ENCODE results near the gene EEF1A2.

Gene EEF1A2

DNA sequence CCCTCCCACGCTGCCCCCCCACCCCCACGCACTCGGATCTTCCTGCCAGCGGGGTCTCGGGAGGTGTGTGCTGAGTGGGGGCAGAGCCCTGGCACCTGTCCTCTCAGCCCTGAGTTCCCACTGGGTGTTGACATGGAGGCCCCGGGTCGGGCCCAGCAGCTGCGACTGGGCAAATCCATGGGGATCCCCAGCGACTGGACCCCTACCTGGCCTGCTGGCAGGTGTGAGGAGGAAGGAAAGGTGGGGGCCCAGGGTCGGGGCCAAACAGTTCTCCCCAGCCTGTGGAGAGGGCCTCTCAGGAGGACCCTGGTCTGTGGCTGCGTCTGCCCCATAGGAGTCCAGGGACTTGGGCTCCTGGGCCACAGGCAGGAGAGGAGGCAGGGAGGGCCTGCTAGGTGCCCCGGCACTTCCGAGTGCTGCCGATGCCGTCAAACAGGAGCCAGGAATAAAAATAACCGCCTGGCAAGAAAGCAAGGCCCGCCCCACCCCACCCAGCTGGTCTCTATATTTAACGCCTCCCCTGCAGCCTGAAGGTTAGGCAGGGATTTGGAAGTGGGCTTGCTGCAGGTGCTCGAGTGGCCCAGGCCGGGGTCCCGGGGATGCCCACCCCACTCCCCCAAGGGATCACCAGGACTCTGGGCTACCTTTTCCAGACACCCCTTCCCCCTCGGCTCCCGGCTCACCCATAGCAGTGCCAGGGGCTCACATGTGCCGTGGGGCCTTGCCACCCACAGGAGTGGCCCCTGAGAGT, 1.4 kb upstream of the EEF1A2 start:
- no peak for DNase-seq (ENCODE audit: low read depth in 2 of 2)

DNA sequence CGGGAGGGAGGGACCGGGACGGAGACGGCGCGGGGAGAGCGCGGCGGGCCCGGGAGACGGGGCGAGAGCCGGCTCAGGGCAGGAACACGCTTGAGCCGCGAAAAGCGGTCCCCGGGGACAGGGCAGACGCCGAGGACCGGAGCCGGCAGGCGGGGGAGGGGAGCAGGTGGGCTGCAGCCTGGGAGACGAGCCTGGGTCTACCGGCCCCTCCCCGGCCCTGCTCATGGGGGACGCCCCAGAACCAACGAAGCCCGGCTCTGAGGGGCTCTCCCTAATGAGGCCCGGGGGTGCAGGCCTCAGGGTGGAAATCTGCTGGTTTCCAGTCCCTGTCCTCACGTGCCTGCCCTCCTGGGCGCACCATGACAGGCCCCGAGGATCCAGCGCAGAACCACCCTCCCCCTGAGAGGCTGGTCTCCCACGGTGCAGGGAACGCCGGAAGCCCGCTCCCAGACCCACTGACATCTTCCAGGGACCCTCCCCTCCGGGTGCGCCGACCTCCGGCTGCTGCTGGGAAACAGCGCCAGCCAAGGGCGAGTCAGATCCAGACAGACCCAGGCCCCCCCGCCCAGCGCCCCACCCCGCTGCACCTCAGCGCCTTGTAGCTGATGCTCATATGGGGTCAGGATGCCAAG, 571 bp upstream of the EEF1A2 start:
- no peak for DNase-seq (ENCODE audit: low read depth in 2 of 2)

DNA sequence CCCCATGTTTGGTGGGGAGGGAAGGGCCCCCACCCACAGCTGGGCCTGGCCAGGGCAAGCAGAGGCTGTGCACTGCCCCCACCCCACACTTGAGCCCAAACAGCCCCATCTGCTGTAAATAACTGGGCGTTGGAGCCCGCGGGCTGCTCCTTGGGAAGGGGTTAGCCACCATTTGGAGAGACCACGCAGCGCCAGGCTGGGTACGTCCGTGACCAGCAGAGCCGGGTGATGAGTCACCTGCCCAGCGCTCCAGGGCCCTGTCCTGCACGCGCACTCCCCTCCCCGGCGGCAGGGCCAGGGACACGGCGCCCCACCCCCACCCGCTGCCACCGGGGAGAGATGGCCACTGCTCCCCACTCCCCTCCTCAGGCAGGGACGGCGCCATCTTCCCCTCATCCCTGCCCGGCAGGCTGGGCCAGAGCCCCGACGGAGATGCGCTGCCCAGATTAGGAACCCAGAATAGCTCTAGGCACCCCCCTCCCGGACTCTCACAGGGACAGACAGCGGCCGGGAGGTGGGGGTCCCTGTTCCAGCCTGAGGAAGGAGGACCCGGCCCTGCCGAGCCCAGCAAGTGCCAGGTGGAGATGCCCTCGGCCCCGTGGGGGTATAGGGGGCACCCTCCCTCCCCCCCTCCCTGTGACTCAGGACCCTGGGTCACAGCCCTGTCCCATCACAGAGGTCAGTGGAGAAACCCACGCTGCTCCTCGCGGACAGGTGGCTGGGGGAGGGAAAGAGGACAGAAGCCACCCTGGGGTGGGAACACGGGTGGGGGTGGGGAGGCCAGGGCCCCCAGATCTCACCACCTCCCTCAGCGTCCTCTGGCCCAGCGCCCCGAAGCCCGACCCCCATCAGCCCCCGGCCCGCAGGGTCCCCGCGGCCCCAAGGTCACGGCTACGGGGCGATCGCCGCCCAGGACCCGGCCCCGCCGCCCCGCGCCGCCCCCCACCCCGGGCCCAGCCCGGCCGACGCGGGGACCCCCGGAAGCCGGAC, 642 bp downstream of the EEF1A2 start:
- DNase-seq (ENCODE audit: low read depth in 2 of 2): no peak

DNA sequence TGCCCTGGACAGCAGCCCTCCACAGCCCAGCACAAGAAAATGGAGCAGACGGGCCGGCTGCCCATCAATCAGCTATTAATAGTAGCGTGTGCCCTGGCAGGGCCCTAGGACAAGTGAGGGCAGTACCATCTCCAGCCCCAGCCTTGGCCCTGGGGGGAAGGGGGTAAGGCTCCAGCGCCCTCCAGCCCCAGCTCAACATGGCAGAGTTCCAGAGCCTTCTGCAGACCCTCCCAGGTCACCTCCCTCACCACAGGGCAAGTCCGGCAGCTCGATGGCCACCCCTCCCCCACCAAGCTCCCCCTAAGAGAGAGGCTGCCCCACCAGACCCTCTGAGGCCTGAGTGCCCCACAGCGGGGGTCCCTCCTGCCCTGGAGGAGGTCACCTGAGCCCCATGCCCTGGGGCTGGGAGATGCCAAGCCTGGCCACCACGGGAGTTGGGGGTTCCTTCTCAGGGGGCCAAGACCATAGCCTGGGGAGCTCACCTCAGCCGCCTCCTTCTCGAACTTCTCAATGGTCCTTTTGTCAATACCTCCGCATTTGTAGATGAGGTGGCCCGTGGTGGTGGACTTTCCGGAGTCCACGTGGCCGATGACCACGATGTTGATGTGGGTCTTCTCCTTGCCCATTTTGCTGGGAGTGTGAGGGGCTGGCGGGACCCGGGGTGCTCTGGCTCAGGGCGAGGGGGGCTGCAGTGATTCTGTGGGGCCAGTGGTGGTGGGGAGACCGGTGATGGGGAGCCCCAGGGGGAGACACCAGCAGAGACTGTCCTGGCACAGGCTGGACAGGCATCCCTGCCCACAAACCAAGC, 1.5 kb downstream of the EEF1A2 start:
- no peak for DNase-seq (ENCODE audit: low read depth in 2 of 2)

DNA sequence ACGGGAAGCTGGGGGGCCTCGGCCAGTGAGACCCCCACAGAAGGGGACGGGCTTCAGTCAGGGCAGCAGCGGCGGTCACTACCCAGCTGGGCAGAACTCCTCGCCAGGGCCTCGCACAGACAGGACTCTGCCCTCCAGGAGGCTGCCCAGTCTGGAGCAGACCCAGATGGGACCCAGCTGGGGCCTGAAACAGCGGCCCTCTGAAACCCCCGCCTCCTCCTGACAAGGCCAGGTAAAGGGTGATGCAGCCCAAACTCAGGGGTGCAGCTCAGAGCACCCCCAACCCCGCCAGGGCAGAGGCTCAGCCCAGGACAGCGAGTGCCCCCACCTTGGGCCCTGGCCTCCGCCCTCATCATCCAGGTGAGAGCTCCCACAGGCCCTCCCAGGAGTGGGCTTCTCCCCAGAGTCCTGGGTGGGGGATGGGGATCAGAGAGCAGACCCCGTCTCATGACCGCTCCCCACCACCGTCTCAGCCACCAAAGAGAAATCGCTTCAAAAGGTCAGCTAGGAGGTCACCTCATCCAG, 2.2 kb downstream of the EEF1A2 start:
- DNase-seq (ENCODE audit: low read depth in 2 of 2): no peak

DNA sequence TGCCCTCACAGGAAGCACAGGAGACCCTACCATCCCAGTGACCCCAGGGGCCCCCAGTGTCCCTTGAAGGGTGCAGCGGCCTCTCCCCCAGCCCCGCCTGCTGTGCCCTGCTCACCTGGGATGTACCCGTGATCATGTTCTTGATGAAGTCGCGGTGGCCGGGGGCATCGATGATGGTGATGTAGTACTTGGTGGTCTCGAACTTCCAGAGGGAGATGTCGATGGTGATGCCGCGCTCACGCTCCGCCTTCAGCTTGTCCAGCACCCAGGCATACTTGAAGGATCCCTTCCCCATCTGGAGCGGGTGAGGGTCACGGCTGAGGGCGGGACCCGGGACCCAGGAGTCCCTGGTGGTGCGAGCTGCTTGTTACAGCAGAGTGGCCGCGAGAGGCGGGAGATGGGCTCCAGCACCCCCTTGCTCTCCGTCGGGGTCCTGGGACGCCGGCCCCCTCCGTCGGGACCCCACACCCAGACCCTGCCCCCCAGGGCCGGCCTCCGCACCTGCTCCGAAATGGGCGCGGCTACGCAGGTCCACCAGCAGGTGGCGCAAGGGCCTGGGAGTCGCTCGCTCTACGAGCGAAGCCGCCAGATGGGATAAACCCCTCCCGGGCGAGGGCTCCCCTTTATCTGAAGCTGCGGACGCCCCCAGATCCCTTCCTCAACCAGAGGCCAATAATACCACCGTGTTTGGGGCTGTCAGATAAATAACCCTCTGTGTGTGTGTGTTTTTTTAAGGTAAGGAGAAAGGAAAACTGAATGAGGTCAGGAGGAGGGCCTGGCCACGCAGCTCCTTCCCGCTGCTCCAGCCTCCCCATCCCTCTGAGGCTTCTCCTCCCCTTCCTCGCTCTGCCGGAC, 2.9 kb downstream of the EEF1A2 start:
- DNase-seq (ENCODE audit: low read depth in 2 of 2): peak; percentile 48 to 69

DNA sequence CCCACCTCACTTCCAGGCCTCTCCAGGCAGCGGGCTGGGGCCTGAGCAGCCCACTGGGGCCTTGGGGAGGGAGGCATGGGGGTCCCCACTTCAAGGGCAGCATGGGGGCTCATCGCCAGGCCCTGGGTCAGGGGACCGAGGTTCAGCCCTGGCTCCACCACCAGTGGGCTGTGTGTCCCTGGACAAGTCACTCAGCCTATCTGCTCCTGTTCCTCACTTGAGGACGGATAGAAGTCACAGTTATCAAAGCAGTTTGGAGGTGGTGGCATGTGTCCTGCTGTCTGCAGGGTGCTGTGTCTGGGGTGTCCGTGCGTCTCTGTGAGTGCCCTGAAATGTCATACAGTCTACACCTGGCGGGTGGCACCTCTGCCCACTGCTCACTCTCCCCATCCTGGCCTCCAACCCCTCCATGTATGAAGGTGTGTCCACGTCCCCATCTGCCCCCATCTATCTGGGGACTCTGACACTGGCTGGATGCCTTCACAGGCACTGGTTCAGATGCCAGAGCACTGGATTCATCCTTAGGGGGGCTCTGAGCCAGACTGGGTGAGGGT, 3.6 kb downstream of the EEF1A2 start:
- DNase-seq (ENCODE audit: low read depth in 2 of 2): no peak

DNA sequence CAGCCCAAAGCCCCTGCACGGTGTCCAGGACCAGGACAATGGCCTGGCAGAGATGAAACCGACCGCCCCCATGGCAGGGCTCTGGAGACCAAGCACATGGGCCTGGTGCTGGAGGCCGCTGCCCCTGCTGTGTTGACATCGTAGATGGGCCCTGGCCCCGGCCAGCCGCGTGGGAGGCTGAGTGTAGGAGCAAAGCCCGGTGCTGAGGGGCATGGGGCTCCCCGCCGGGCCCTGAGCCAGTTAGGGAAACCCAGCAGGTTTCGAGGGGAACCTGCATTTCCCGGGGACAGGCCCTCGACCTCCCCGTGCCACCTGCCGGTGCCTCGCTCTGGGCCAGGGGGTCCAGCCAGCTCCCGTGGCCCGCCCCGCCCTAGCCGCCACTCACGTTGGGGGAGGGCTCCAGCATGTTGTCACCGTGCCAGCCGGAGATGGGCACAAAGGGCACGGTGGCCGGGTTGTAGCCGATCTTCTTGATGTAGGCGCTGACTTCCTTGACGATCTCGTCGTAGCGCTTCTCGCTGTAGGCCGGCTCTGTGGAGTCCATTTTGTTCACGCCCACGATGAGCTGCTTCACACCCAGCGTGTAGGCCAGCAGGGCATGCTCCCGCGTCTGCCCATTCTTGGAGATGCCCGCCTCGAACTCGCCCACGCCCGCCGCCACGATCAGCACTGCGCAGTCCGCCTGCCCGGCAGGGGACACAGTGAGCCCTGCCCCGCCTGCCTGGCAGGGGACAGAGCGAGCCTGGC, 4.3 kb downstream of the EEF1A2 start:
- no peak for DNase-seq (ENCODE audit: low read depth in 2 of 2)

DNA sequence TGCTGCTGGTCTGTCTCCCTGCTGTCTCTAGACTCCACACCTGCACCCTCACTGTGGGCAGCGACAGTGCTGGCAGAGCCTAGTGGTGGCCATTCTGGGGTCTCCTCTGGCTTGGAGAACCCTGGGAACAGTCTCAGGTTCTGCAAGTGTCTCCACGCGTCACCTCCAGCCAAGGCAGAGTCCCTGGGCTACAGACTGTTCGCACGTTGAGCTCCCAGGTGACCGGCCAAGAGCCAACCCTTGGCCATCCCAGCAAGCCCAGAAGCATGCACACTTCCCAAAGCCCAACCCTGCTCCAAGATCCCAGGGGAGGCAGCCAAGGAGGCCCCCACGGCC, 4.8 kb downstream of the EEF1A2 start:
- no peak for DNase-seq (ENCODE audit: low read depth in 2 of 2)

DNA sequence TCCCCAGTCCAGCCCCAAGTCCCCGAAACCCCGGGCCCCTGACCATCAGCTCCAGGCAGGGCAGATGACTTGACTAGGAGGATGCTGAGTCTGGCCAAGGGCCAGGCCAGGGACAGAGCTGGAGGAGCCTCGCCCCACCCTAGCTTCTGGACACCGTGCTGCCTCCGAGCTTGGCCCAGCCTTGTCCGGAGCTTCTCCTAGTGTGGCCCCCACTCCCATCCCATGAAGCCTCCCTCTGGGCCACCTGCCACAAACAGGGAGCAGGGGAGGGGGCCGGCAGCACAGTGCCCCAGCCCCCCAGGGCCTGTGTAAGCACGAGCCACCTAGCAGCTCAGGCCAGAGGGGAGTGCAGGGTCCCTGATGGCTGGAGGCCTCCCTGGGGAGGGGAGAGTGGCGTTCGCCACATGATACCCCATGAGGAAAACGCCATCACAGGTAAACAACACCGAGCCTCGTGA, 5.3 kb downstream of the EEF1A2 start:
- DNase-seq (ENCODE audit: low read depth in 2 of 2): no peak

DNA sequence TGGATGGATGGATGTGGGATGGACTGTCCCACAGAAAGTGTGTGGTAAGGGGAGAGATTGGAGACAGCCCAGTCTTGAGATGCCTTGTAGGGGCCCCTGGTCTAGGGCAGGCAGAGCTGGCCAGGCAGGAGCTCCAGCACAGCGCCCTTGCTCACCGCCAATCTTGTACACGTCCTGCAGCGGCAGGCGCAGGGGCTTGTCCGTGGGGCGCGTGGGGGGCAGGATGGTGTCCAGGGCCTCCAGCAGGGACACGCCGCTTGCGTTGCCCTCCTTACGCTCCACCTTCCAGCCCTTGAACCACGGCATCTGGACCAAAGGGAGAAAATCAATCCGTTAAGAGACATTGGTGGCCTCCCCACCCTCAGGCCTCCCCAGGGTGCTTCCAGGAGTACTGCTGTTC, 5.9 kb downstream of the EEF1A2 start:
- no peak for DNase-seq (ENCODE audit: low read depth in 2 of 2)

DNA sequence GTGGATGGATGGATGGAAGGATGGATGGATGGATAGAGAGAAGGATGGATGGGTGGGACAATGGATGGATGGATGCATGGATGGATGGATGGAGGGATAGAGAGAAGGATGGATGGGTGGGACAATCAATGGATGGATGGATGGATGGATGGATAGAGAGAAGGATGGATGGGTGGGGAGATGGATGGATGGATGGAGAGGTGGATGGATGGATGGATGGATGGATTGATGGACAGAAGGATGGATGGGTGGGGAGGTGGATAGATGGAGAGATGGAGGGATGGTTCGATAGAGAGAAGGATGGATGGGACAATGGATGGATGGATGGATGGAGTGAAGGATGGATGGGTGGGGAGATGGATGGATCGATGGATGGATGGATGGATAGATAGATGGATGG, 6.4 kb downstream of the EEF1A2 start:
- DNase-seq (ENCODE audit: low read depth in 2 of 2): no peak

DNA sequence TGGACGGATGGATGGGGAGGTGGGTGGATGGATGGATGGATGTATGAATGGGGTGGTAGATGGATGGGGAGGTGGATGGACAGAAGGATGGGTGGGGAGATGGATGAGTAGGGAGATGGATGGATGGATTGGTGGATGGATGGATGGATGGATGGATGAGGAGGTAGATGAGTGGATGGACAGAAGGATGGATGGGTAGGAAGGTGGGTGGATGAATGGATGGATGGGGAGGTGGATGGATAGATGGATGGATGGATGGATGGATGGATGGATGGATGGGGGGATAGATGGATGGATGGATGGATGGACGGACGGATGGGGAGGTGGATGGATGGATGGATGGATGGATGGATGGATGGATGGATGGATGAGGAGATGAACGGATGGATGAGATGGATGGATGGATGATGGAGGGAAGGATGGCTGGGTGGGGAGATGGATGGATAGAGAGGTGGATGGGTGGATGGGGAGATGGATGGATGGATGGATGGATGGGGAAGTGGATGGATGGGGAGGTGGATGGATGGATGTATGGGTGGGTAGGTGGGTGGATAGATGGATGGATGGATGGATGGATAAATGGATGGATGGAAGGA, 7.2 kb downstream of the EEF1A2 start:
- no peak for DNase-seq (ENCODE audit: low read depth in 2 of 2)

DNA sequence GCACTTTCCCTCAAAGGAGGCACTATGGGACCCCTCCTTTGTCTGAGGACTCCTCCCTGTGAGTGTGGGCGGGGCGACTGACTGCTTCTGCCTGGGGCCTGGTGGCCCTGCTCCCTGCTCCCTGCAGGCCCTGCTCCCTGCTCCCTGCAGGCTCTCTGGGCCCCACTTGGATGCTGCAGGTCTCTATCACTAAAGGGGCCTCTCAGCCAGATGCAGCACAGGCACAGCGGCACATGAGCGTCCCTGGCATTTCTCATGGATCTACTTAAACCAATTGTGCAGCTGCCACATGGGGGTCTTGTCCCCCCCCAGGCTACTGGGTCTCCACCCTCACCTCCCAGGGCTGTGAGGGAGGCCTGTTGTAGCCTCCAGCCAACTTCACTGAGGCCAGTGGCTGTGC, 7.8 kb downstream of the EEF1A2 start:
- DNase-seq (ENCODE audit: low read depth in 2 of 2): no peak

DNA sequence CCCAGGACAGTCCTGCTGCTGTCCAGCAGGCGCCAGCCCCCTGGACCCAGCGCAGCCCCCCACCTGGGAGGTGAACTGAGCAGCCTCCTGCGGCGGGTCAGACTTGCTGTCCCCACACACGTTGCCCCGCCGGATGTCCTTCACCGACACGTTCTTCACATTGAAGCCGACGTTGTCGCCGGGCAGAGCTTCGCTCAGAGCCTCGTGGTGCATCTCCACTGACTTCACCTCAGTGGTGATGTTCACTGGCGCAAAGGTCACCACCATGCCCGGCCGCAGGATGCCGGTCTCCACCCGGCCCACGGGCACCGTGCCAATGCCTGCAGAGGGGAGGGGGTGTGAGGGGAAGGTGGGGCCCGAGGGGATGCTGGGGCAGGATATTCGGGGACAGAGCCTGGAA, 8.5 kb downstream of the EEF1A2 start:
- no peak for DNase-seq (ENCODE audit: low read depth in 2 of 2)

DNA sequence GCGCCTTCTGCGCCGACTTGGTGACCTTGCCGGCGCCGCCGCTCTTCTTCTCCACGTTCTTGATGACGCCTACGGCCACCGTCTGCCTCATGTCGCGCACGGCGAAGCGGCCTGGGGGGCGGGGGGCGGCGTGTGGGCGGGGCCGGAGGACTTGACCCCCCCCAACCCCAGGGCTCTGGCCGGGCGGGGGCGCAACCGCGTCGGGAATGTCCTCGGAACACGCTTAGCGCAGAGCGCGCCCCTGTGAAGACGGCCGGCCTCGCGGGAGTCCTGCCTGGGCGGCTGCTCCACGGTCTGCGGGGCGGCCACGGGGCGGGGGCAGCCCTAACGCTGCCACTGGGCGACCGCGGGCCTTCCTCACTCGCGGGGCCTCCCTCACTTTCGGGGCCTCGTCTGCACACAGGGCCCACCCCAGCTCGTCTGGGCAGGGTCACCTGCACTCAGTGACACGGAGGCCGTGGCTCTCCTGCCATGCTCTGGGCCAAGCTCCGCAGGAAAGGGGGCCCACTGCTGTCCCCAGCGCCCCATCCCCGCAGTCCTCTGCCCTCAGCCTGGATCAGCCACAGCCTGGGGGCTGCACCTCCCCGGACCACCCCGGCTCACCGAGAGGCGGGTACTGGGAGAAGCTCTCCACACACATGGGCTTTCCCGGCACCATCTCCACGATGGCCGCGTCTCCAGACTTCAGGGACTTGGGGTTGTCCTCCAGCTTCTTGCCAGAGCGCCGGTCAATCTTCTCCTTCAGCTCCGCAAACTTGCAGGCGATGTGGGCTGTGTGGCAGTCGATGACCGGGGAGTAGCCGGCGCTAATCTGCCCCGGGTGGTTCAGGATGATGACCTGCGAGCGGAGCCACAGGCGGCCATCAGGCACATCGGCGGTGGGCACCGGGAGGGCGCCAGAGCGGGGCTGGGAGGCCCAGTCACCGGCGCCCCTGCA, 10.3 kb downstream of the EEF1A2 start:
- DNase-seq (ENCODE audit: low read depth in 2 of 2): no peak

DNA sequence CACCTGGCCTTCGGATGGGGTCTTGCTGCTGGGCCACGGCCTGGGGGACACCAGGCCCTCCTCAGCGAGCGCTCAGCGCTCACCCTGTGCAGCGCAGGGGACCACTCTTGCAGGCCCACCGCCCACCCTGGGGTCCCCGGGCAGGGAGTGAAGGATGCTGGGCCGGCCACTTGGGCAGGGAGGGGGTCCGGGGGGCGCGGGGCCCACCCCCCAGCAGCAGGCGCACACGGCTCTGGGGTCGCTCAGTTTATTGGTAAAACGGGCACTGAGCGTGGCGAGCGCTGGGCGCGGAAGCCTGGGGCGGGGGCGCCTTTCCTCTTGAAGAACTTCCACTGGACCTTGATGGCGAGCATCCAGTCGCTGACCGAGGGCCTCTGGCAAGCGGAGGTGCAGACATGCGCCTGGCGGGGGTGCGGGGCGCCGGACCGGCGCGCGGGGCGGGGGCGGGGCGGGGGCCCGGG, 11.1 kb downstream of the EEF1A2 start:
- no peak for DNase-seq (ENCODE audit: low read depth in 2 of 2)

All from stimulated activated CD8-positive, alpha-beta memory T cell treated with anti-CD3 and anti-CD28 coated beads, Interleukin-7, amount 100 ng/mL, for 1 hour (primary cell).